Measurements from ENCODE around the gene KDM8. TPM values are rescaled to one million over a fixed set of nuclear protein-coding genes. Genes with fewer than 3 reads are reported as not detected.

Gene KDM8
- total RNA-seq, 2 experiments from 2014 or later = 9.9 to 12.2 TPM

- no peaks in the 10 kb centered on the region for H3K36me3 Mint-ChIP-seq
- no peaks in the 10 kb centered on the region for H3K27me3 Mint-ChIP-seq
- H3K4me1 Mint-ChIP-seq = peaks cover 38% of the 10 kb centered on the region
- H3K27ac Mint-ChIP-seq = no peak overlapping the region
- H3K4me3 Mint-ChIP-seq = no peak overlapping the region
- H3K9me3 Mint-ChIP-seq = no peaks in the 10 kb centered on the region
- DNase-seq = no peak
Measured at GRCh38 chr16:27181019-27181790, 22.1 kb upstream of the KDM8 start.

GRCh38 chr16:27182906-27183405 is 20.4 kb upstream of the KDM8 start:
- H3K9me3 Mint-ChIP-seq = no peaks in the 10 kb centered on the region
- H3K4me3 Mint-ChIP-seq = no peak overlapping the region
- H3K36me3 Mint-ChIP-seq = no peaks in the 10 kb centered on the region
- H3K27ac Mint-ChIP-seq = no peak overlapping the region
- DNase-seq = no peak
- peaks cover 31% of the 10 kb centered on the region for H3K4me1 Mint-ChIP-seq
- no peaks in the 10 kb centered on the region for H3K27me3 Mint-ChIP-seq

DNA sequence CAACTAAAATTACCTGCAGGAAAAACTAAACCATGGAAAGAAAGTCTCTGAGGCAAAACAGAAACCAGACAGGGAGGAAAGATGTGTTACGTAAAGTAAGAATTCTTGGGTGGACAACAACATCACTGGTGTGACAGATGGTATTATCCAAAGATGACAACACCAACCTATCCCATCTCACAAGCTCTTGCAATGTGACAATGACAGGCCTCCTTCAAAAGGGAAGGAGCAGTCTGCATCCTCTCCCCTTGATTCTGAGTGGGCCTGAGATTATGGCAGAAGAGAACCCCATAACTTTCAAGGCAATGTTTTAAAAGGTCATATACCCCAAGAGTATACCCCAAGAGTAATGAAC is 17.6 kb upstream of the KDM8 start:
- H3K36me3 Mint-ChIP-seq = no peaks in the 10 kb centered on the region
- no peak overlapping the region for H3K27ac Mint-ChIP-seq
- DNase-seq = no peak
- no peaks in the 10 kb centered on the region for H3K27me3 Mint-ChIP-seq
- peaks cover 15% of the 10 kb centered on the region for H3K4me1 Mint-ChIP-seq
- H3K9me3 Mint-ChIP-seq = no peaks in the 10 kb centered on the region
- no peak overlapping the region for H3K4me3 Mint-ChIP-seq

- no peak for DNase-seq
- H3K4me3 Mint-ChIP-seq = no peak overlapping the region
- H3K36me3 Mint-ChIP-seq = no peaks in the 10 kb centered on the region
- H3K4me1 Mint-ChIP-seq = peaks cover 18% of the 10 kb centered on the region
- no peak overlapping the region for H3K27ac Mint-ChIP-seq
- no peaks in the 10 kb centered on the region for H3K9me3 Mint-ChIP-seq
- H3K27me3 Mint-ChIP-seq = no peaks in the 10 kb centered on the region
Measured at GRCh38 chr16:27188633-27189032, 14.7 kb upstream of the KDM8 start.

DNA sequence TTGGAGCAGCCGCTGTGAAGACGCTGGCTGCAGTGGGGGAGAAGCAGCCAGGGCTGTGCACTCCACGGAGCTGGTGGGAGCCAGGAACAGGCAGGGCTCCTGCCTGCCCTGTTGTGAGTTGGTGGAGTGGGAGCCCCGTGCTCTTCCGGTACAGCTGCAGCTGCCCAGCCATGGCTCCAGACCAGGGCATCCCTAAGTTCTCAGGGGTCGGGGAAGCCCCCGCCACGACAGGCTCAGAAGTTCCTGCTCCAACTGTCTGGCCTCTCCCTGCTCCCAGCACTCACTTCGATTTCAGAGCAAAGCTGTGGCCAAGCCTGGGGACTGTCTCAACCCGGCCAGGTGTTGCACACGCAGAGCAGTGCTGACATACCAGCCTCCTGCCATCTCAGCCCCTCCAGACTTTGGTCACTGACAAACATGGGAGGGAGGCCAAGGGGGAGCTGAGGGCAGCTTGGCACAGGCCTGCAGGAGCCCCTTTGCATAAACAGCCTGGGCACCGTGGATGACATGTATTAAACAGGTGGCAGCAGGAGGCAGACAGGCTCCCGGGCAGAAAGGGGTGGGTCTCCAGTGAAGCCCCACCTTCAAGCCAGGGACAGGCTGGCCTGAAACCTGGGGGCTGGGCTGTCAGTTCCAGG is 13.9 kb upstream of the KDM8 start:
- H3K9me3 Mint-ChIP-seq = peaks cover 3% of the 10 kb centered on the region
- peaks cover 19% of the 10 kb centered on the region for H3K4me1 Mint-ChIP-seq
- H3K36me3 Mint-ChIP-seq = no peaks in the 10 kb centered on the region
- H3K4me3 Mint-ChIP-seq = no peak overlapping the region
- H3K27me3 Mint-ChIP-seq = no peaks in the 10 kb centered on the region
- DNase-seq = no peak
- H3K27ac Mint-ChIP-seq = no peak overlapping the region

DNA sequence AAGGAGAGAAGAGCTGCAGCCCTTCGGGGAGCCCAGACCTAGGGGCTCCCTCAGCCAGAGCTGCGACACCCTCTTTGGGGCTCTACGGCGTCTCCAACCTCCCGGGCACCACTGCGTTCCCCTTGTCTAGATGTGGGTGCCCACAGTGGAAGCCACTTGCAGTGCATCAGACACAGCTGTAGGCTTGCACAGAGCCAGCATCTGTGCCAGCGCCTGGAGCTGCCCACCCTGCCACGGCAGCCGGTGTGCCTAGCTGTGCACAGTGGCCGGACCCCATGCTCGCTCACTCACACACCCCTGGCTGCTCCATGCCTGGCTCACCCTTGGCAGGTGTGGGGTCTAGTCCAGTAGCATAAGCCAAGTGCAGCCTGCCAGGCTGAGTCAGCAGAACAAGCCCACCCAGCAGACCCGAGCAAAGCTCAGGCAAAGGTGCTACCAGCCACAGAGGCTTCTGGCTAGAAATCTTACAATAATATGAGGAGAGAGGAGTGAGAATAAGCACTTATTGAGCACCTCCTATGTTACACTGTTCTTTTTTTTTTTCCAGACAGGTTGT is 12.9 kb upstream of the KDM8 start:
- H3K27me3 Mint-ChIP-seq = no peaks in the 10 kb centered on the region
- H3K36me3 Mint-ChIP-seq = no peaks in the 10 kb centered on the region
- H3K4me1 Mint-ChIP-seq = peaks cover 19% of the 10 kb centered on the region
- H3K9me3 Mint-ChIP-seq = peaks cover 11% of the 10 kb centered on the region
- no peak for DNase-seq
- no peak overlapping the region for H3K27ac Mint-ChIP-seq
- no peak overlapping the region for H3K4me3 Mint-ChIP-seq

DNA sequence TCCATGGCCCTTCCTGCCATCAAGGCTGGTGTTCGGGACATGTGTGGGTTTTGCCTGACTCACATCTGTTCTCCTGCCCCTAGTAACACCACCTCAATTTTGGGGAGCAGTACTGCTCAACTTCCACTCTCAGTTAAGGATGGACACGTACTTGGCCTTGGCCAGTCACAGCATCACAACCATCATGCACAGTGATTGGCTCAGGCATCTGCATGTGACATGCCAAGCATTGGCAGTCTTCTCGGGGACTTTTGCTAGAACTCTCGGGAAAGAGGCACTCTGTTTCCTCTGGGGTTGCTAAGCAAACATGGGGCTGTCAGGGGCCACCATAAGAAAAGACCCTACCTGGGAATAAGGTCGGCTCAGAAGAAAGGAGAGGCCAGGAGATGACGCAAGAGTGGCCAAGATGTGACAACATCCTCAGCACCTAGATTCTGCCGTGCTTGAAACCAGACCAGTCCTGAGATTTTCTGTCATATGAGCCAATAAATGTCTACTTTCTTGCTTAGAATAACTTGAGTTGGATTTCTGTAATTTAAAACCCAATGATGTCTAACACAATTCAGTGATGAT is 11.9 kb upstream of the KDM8 start:
- Mint-ChIP-seq H3K36me3 (peaks cover 2% of the 10 kb centered on the region), H3K4me1 (peaks cover 24% of the 10 kb centered on the region), H3K27ac (no peak overlapping the region), H3K9me3 (peaks cover 14% of the 10 kb centered on the region), H3K27me3 (no peaks in the 10 kb centered on the region), H3K4me3 (no peak overlapping the region)
- DNase-seq = no peak

- H3K9me3 Mint-ChIP-seq = peaks cover 14% of the 10 kb centered on the region
- H3K27ac Mint-ChIP-seq = no peak overlapping the region
- DNase-seq = no peak
- no peak overlapping the region for H3K4me3 Mint-ChIP-seq
- H3K36me3 Mint-ChIP-seq = peaks cover 2% of the 10 kb centered on the region
- H3K4me1 Mint-ChIP-seq = peaks cover 32% of the 10 kb centered on the region
- H3K27me3 Mint-ChIP-seq = no peaks in the 10 kb centered on the region
Measured at GRCh38 chr16:27193300-27193990, 9.9 kb upstream of the KDM8 start.

- peaks cover 18% of the 10 kb centered on the region for H3K9me3 Mint-ChIP-seq
- H3K4me1 Mint-ChIP-seq = peaks cover 47% of the 10 kb centered on the region
- H3K27me3 Mint-ChIP-seq = no peaks in the 10 kb centered on the region
- H3K4me3 Mint-ChIP-seq = no peak overlapping the region
- no peak overlapping the region for H3K27ac Mint-ChIP-seq
- peaks cover 2% of the 10 kb centered on the region for H3K36me3 Mint-ChIP-seq
- DNase-seq = no peak
Measured at GRCh38 chr16:27195076-27195741, 8.1 kb upstream of the KDM8 start.

DNA sequence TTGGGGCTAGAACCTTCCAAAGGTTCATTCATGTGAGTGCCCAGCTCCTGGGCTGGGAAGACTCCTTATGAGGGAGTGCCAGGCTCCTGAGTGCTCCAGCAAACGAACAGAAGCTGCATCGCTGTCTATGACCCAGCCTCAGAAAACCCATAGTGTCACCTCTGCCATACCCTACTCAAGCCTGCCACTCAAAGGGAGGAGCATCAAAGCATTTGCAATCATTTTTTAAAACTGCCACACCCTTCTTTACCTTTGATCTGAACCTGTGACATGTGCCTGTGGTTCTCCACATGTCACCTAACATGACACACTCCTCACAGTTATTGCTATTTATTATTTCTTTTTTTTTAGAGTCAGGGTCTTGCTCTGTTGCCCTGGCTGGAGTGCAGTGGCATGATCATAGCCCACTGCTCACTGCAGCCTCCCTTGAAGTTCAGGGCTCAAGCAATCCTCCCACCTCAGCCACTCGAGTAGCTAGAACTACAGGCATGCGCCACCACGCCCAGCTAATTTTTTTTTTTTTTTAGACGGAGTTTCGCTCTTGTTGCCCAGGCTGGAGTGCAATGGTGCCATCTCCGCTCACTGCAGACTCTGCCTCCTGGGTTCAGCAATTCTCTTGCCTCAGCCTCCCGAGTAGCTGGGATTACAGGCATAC is 7.3 kb upstream of the KDM8 start:
- Mint-ChIP-seq H3K9me3 (peaks cover 25% of the 10 kb centered on the region), H3K4me1 (peaks cover 56% of the 10 kb centered on the region), H3K36me3 (peaks cover 2% of the 10 kb centered on the region), H3K27me3 (no peaks in the 10 kb centered on the region), H3K27ac (no peak overlapping the region), H3K4me3 (no peak overlapping the region)
- no peak for DNase-seq

GRCh38 chr16:27197004-27197403 is 6.3 kb upstream of the KDM8 start:
- Mint-ChIP-seq H3K4me3 (no peak overlapping the region), H3K4me1 (peaks cover 54% of the 10 kb centered on the region), H3K27me3 (no peaks in the 10 kb centered on the region), H3K27ac (no peak overlapping the region), H3K9me3 (peaks cover 25% of the 10 kb centered on the region), H3K36me3 (peaks cover 2% of the 10 kb centered on the region)
- DNase-seq = no peak

GRCh38 chr16:27198451-27199234 is 4.7 kb upstream of the KDM8 start:
- peaks cover 63% of the 10 kb centered on the region for H3K4me1 Mint-ChIP-seq
- no peak overlapping the region for H3K4me3 Mint-ChIP-seq
- H3K27me3 Mint-ChIP-seq = no peaks in the 10 kb centered on the region
- H3K27ac Mint-ChIP-seq = peak overlapping the region; percentile 78
- H3K9me3 Mint-ChIP-seq = peaks cover 25% of the 10 kb centered on the region
- no peak for DNase-seq
- peaks cover 3% of the 10 kb centered on the region for H3K36me3 Mint-ChIP-seq

GRCh38 chr16:27199235-27199586 is 4.1 kb upstream of the KDM8 start:
- peaks cover 24% of the 10 kb centered on the region for H3K9me3 Mint-ChIP-seq
- peaks cover 6% of the 10 kb centered on the region for H3K36me3 Mint-ChIP-seq
- H3K4me3 Mint-ChIP-seq = no peak overlapping the region
- peak overlapping the region; percentile 78 for H3K27ac Mint-ChIP-seq
- peaks cover 65% of the 10 kb centered on the region for H3K4me1 Mint-ChIP-seq
- no peak for DNase-seq
- no peaks in the 10 kb centered on the region for H3K27me3 Mint-ChIP-seq

Measured in activated naive CD8-positive, alpha-beta T cell treated with anti-CD3 and anti-CD28 coated beads for 36 hours (primary cell).